Mesendoderm (in vitro differentiated cells): ENCODE measurements around the gene MARCO.

Experiments used
- DNase-seq: peaks from one replicate; pipeline ENCODE4 v3.0.0; 2013
- H2AK5ac ChIP-seq: 2 replicates; pipeline ENCODE4 v1.6.1; 2013; ENCODE audit warnings: low read length, inconsistent platforms
- H2BK120ac ChIP-seq: 2 replicates; pipeline ENCODE4 v1.6.1; 2013; ENCODE audit warnings: low read depth, mild to moderate bottlenecking, low read length, moderate library complexity, mixed read lengths
- H2BK15ac ChIP-seq: replicated peaks from 2 replicates; pipeline ENCODE4 v1.6.1; 2013; ENCODE audit warnings: low read depth, mild to moderate bottlenecking, moderate library complexity
- H2BK5ac ChIP-seq: 2 replicates; pipeline ENCODE4 v1.6.1; 2013; ENCODE audit warnings: low read length, inconsistent platforms
- H3K18ac ChIP-seq: 2 replicates; pipeline ENCODE4 v1.6.1; 2013; ENCODE audit warnings: mild to moderate bottlenecking, low read length, mixed read lengths
- H3K23ac ChIP-seq: one replicate; pipeline ENCODE4 v1.6.1; 2013; ENCODE audit warnings: low read length
- H3K27ac ChIP-seq: 2 replicates; pipeline ENCODE4 v1.5.1; 2013; ENCODE audit warnings: low read depth, mild to moderate bottlenecking, inconsistent platforms, low read length, moderate library complexity
- H3K27me3 ChIP-seq: 2 replicates; pipeline ENCODE4 v1.6.1; 2013; ENCODE audit warnings: low read length, control low read depth, mild to moderate bottlenecking, inconsistent platforms; ENCODE audit not compliant: insufficient read depth, poor library complexity
- H3K36me3 ChIP-seq: 2 replicates; pipeline ENCODE4 v1.6.1; 2013; ENCODE audit warnings: low read length, inconsistent platforms; ENCODE audit not compliant: control insufficient read depth, insufficient read depth
- H3K4ac ChIP-seq: one replicate; pipeline ENCODE4 v1.6.1; 2013; ENCODE audit warnings: low read depth, mild to moderate bottlenecking, low read length, moderate library complexity
- H3K4me1 ChIP-seq: 2 replicates; pipeline ENCODE4 v1.6.1; 2013; ENCODE audit warnings: low read depth, low read length, inconsistent platforms; ENCODE audit not compliant: control insufficient read depth
- H3K4me2 ChIP-seq: 2 replicates; pipeline ENCODE4 v1.6.1; 2013; ENCODE audit warnings: low read length
- H3K4me3 ChIP-seq: 2 replicates; pipeline ENCODE4 v1.5.1; 2013; ENCODE audit warnings: mild to moderate bottlenecking, low read length
- H3K56ac ChIP-seq: one replicate; pipeline ENCODE4 v1.6.1; 2013; ENCODE audit warnings: low read length
- H3K79me1 ChIP-seq: 2 replicates; pipeline ENCODE4 v1.6.1; 2013; ENCODE audit warnings: low read length, inconsistent platforms
- H3K79me2 ChIP-seq: 2 replicates; pipeline ENCODE4 v1.6.1; 2013; ENCODE audit warnings: mild to moderate bottlenecking, low read length; ENCODE audit not compliant: control insufficient read depth, insufficient read depth
- H3K9ac ChIP-seq: 2 replicates; pipeline ENCODE4 v1.6.1; 2013; ENCODE audit warnings: low read length, inconsistent platforms
- H4K5ac ChIP-seq: one replicate; pipeline ENCODE4 v1.6.1; 2013; ENCODE audit warnings: low read length
- H4K8ac ChIP-seq: one replicate; pipeline ENCODE4 v1.6.1; 2013; ENCODE audit warnings: low read depth, mild to moderate bottlenecking, control low read depth, low read length, moderate library complexity
- WGBS: extraction: QIAGEN DNeasy Blood & Tissue Kit; methylation state at CpG from one replicate; pipeline ENCODE4 v1.1.7; 2013; ENCODE audit warnings: low lambda C conversion rate, missing lambda C conversion rate; ENCODE audit not compliant: insufficient coverage; ENCODE audit errors: extremely low coverage; 5-methylcytosine and 5-hydroxymethylcytosine counted together

MARCO gene

GRCh38 chr2:119011162-119011909 is 69.3 kb downstream of the MARCO start:
- H4K8ac ChIP-seq, result no peak overlapping the region
- H3K56ac ChIP-seq, result peak overlapping the region; percentile 67
- H3K9ac ChIP-seq, result peak overlapping the region; percentile 29
- H3K4me3 ChIP-seq, result no peak overlapping the region
- no peak overlapping the region for H3K23ac ChIP-seq
- no peak overlapping the region for H2BK120ac ChIP-seq
- H2BK5ac ChIP-seq, result no peak overlapping the region
- peak; percentile 63 for DNase-seq
- H3K18ac ChIP-seq, result no peak overlapping the region
- H3K79me2 ChIP-seq, result no peaks in the 10 kb centered on the region
- no peaks in the 10 kb centered on the region for H3K27me3 ChIP-seq
- WGBS, result no CpG with 5 or more reads among the region's 38 CpGs
- H3K4me1 ChIP-seq, result no peaks in the 10 kb centered on the region
- no peak overlapping the region for H3K4ac ChIP-seq
- no peak overlapping the region for H2AK5ac ChIP-seq
- peak overlapping the region; percentile 42 for H3K4me2 ChIP-seq
- H4K5ac ChIP-seq, result no peak overlapping the region
- no peaks in the 10 kb centered on the region for H3K79me1 ChIP-seq
- H2BK15ac ChIP-seq, result no peak overlapping the region
- no peaks in the 10 kb centered on the region for H3K36me3 ChIP-seq
- no peak overlapping the region for H3K27ac ChIP-seq

GRCh38 chr2:119011910-119012209 is 69.9 kb downstream of the MARCO start:
- Histone ChIP-seq H3K79me2 (no peaks in the 10 kb centered on the region), H3K27me3 (no peaks in the 10 kb centered on the region), H2BK5ac (no peak overlapping the region), H3K9ac (peak overlapping the region; percentile 29), H3K36me3 (no peaks in the 10 kb centered on the region), H4K5ac (no peak overlapping the region), H3K4me2 (peak overlapping the region; percentile 42), H4K8ac (no peak overlapping the region), H3K4me3 (no peak overlapping the region), H3K27ac (no peak overlapping the region), H2AK5ac (no peak overlapping the region), H3K56ac (peak overlapping the region; percentile 67), H2BK15ac (no peak overlapping the region), H3K23ac (no peak overlapping the region), H2BK120ac (no peak overlapping the region), H3K4me1 (no peaks in the 10 kb centered on the region), H3K18ac (no peak overlapping the region), H3K4ac (no peak overlapping the region), H3K79me1 (no peaks in the 10 kb centered on the region)
- WGBS, result no CpG with 5 or more reads among the region's 5 CpGs
- DNase-seq, result no peak

DNA sequence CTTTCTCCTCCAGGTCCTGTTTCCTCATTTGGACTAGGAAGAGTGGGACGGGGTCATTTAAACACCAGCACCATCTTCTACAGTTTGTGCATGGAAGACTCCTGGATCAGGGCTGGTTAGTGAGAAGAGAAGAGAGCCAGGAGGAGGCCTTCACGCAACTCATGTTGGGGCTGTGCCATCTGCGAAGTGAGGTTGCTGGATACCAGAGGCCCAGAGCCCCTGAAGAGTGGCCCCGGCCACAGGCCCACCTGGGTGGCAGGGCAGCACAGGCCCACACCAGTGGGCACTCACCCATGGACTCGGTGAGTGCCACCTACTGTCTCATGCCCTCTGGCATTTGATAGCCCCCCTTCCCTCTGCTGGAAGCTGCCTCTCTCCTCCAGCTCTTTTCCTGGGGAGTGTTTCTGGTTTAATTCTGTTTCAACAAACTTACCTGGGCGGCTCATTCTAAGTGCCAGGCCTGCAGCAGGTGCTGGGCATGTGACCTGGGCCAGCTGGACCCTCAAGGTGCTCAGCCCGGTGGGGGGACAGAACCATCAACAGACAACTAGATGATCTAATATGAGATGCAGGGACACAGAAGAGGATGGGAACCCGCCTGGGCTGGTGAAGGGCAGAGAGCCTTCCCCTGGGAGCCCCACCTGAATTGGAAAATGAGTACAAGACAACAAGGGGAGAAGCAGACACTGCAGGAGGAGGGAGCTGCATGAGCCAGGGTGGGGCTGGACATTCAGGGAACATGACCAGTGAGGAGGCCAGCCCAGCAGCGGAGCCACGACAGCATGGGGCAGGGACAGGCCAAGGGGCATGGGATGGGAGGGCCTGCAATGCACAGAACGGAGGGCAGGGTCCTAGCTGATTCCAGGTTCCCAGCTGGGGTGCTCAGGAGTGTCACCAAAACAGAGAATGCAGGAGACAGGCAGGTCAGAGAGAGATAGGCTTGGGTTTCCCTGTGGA is 70.6 kb downstream of the MARCO start:
- H3K79me2 ChIP-seq, result no peaks in the 10 kb centered on the region
- no peak for DNase-seq
- no CpG with 5 or more reads among the region's 11 CpGs for WGBS

DNA sequence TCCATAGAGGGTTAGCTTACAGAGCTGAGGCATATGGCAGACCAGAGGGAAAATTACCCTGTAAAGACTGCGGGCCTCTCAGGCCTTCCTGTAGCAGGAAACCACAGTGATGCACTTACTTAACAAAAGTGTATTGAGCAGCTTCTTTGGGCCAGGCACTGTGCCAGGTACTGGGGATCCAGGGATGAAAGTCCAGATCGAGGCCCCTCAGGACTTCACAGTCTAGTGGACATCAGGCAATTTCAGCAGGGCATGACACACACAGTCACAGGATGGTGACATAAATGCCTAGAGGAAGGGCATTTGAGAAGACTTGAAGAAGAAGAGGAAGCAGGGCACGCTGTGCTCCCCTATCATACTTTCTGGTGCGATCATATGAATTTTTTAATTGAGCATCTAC is 71.7 kb downstream of the MARCO start:
- Histone ChIP-seq H3K79me2 (no peaks in the 10 kb centered on the region), H3K27me3 (no peaks in the 10 kb centered on the region), H3K4ac (no peak overlapping the region), H3K36me3 (no peaks in the 10 kb centered on the region), H3K4me3 (no peak overlapping the region), H3K4me1 (no peaks in the 10 kb centered on the region), H3K18ac (no peak overlapping the region), H4K5ac (no peak overlapping the region), H4K8ac (no peak overlapping the region), H2BK15ac (no peak overlapping the region), H3K27ac (no peak overlapping the region), H2BK5ac (no peak overlapping the region), H2BK120ac (no peak overlapping the region), H2AK5ac (no peak overlapping the region), H3K4me2 (no peak overlapping the region), H3K56ac (no peak overlapping the region), H3K23ac (no peak overlapping the region), H3K9ac (no peak overlapping the region), H3K79me1 (no peaks in the 10 kb centered on the region)
- no CpG with 5 or more reads among the region's 4 CpGs for WGBS
- no peak for DNase-seq

More for the DNA sequence above, 70.6 kb downstream of the MARCO start:
- no peak overlapping the region for H4K8ac ChIP-seq
- no peaks in the 10 kb centered on the region for H3K36me3 ChIP-seq
- H3K4ac ChIP-seq, result no peak overlapping the region
- no peak overlapping the region for H3K18ac ChIP-seq
- H3K9ac ChIP-seq, result no peak overlapping the region
- no peak overlapping the region for H2BK15ac ChIP-seq
- no peak overlapping the region for H3K27ac ChIP-seq
- no peak overlapping the region for H2BK120ac ChIP-seq
- no peak overlapping the region for H3K4me3 ChIP-seq
- no peaks in the 10 kb centered on the region for H3K27me3 ChIP-seq
- H2BK5ac ChIP-seq, result no peak overlapping the region
- H2AK5ac ChIP-seq, result no peak overlapping the region
- no peaks in the 10 kb centered on the region for H3K79me1 ChIP-seq
- H3K4me2 ChIP-seq, result no peak overlapping the region
- H3K23ac ChIP-seq, result no peak overlapping the region
- H3K4me1 ChIP-seq, result no peaks in the 10 kb centered on the region
- no peak overlapping the region for H3K56ac ChIP-seq
- no peak overlapping the region for H4K5ac ChIP-seq

- no peak overlapping the region for H3K23ac ChIP-seq
- H3K9ac ChIP-seq, result no peak overlapping the region
- no peak overlapping the region for H2AK5ac ChIP-seq
- no peak overlapping the region for H3K4me3 ChIP-seq
- no peak overlapping the region for H3K18ac ChIP-seq
- H3K56ac ChIP-seq, result no peak overlapping the region
- H3K4ac ChIP-seq, result no peak overlapping the region
- H3K36me3 ChIP-seq, result no peaks in the 10 kb centered on the region
- H2BK5ac ChIP-seq, result no peak overlapping the region
- no peaks in the 10 kb centered on the region for H3K79me1 ChIP-seq
- no peaks in the 10 kb centered on the region for H3K27me3 ChIP-seq
- H3K4me1 ChIP-seq, result no peaks in the 10 kb centered on the region
- H3K27ac ChIP-seq, result no peak overlapping the region
- no peak for DNase-seq
- no peak overlapping the region for H2BK120ac ChIP-seq
- no peak overlapping the region for H4K8ac ChIP-seq
- no CpG with 5 or more reads among the region's 13 CpGs for WGBS
- H4K5ac ChIP-seq, result no peak overlapping the region
- no peaks in the 10 kb centered on the region for H3K79me2 ChIP-seq
- H2BK15ac ChIP-seq, result no peak overlapping the region
- no peak overlapping the region for H3K4me2 ChIP-seq
Observed at GRCh38 chr2:119015845-119016244, 73.9 kb downstream of the MARCO start.
